SK-N-SH (cell line): ENCODE results near the gene MYO5C. TPM values are rescaled to one million over a fixed set of nuclear protein-coding genes. Genes with fewer than 3 reads are reported as not detected.
A peak's percentile ranks its signal among the peaks of the same experiment; 100 is the strongest.

Experiments
- CTCF ChIA-PET: fragments of 300-600, 350-600 bp; formaldehyde crosslinking; extraction: SDS; loops from one replicate; lab custom pipeline; 2021; lab: Yijun Ruan, JAX
- POLR2A ChIA-PET: fragments of 350-600 bp; sonication (Branson Sonifier 250); formaldehyde crosslinking; extraction: SDS; loops from one replicate; lab custom pipeline; 2020; ENCODE audit warnings: antibody characterized with exemption, inconsistent platforms; lab: Yijun Ruan, JAX
- DNase-seq: peaks from one replicate; pipeline ENCODE4 v3.0.0; 2012
- H2AFZ ChIP-seq: fragments of 200-600 bp; sonication (generic); 2 replicates; pipeline ENCODE4 v1.8.1; 2016; ENCODE audit warnings: antibody characterized with exemption, mild to moderate bottlenecking, low read depth
- H3F3A ChIP-seq: fragments of 200-600 bp; sonication (generic); replicated peaks from 2 replicates; pipeline ENCODE3; 2016; ENCODE audit warnings: antibody characterized with exemption, mild to moderate bottlenecking; ENCODE audit not compliant: insufficient read depth
- H3K27ac ChIP-seq, 2 experiments: fragments of 200-500 bp in 1 of 2; fragments of 200-600 bp in 1 of 2; sonication (Bioruptor generic) in 1 of 2; sonication (generic), shearing (Covaris generic) in 1 of 2; 2 replicates each; pipeline versions ENCODE4 v1.5.1 to v1.6.1; 2014 to 2016; ENCODE audit warnings: low read depth in 2 of 2, inconsistent platforms in 1 of 2, low read length in 1 of 2, mild to moderate bottlenecking in 1 of 2, mixed read lengths in 1 of 2
- H3K27me3 ChIP-seq: fragments of 200-600 bp; sonication (generic), shearing (Covaris generic); 2 replicates; pipeline ENCODE4 v1.6.1; 2016; ENCODE audit warnings: mixed run types; ENCODE audit not compliant: insufficient read depth
- H3K36me3 ChIP-seq, 2 experiments: fragments of 200-500 bp in 1 of 2; fragments of 200-600 bp in 1 of 2; sonication (Bioruptor generic) in 1 of 2; sonication (generic) in 1 of 2; replicated peaks in 1 of 2; 2 replicates each; pipeline versions ENCODE3 to v1.5.1; 2014 to 2016; ENCODE audit warnings: low read length in 1 of 2, mild to moderate bottlenecking in 1 of 2; ENCODE audit not compliant: insufficient read depth in 2 of 2, control insufficient read depth in 1 of 2
- H3K4me1 ChIP-seq, 2 experiments: fragments of 200-500 bp in 1 of 2; fragments of 200-600 bp in 1 of 2; sonication (Bioruptor generic) in 1 of 2; sonication (generic), shearing (Covaris generic) in 1 of 2; 2 replicates each; pipeline versions ENCODE4 v1.5.1 to v1.6.1; 2014 to 2016; ENCODE audit warnings: low read depth in 1 of 2, low read length in 1 of 2, mixed run types in 1 of 2; ENCODE audit not compliant: insufficient read depth in 2 of 2, control insufficient read depth in 1 of 2
- H3K4me2 ChIP-seq: fragments of 200-600 bp; sonication (generic), shearing (Covaris generic); 2 replicates; pipeline ENCODE4 v1.6.1; 2017; ENCODE audit warnings: mixed run types
- H3K4me3 ChIP-seq, 2 experiments: fragments of 200-500 bp in 1 of 2; fragments of 200-600 bp in 1 of 2; sonication (Bioruptor generic) in 1 of 2; sonication (generic), shearing (Covaris generic) in 1 of 2; 2 replicates each; pipeline versions ENCODE4 v1.5.1 to v1.8.1; 2014 to 2016; ENCODE audit warnings: low read depth in 2 of 2, inconsistent platforms in 1 of 2, low read length in 1 of 2, mild to moderate bottlenecking in 1 of 2, mixed read lengths in 1 of 2, moderate library complexity in 1 of 2
- H3K79me2 ChIP-seq: fragments of 200-600 bp; sonication (generic); 2 replicates; pipeline ENCODE4 v1.8.1; 2017; ENCODE audit warnings: mild to moderate bottlenecking; ENCODE audit not compliant: insufficient read depth
- H3K9ac ChIP-seq: fragments of 200-600 bp; sonication (generic); 2 replicates; pipeline ENCODE4 v1.6.1; 2017; ENCODE audit warnings: mixed run types
- H3K9me2 ChIP-seq: fragments of 200-600 bp; sonication (generic); 2 replicates; pipeline ENCODE4 v1.6.1; 2017; ENCODE audit warnings: mixed run types
- H3K9me3 ChIP-seq: fragments of 200-600 bp; sonication (generic); 2 replicates; pipeline ENCODE4 v1.6.1; 2017; ENCODE audit warnings: mixed run types, mild to moderate bottlenecking, moderate library complexity
- H4K20me1 ChIP-seq: fragments of 200-600 bp; sonication (generic); 2 replicates; pipeline ENCODE4 v1.6.1; 2017; ENCODE audit warnings: mild to moderate bottlenecking, mixed run types; ENCODE audit not compliant: insufficient read depth
- CTCF ChIP-seq: fragments of 200-600 bp; sonication (generic); IDR thresholded peaks from 2 replicates; pipeline ENCODE4 v1.6.1; 2017; ENCODE audit warnings: antibody characterized with exemption, mild to moderate bottlenecking, moderate library complexity
- ELF1 ChIP-seq: IDR thresholded peaks from 2 replicates; pipeline ENCODE4 v1.4.0; 2012
- EP300 ChIP-seq, 2 experiments: IDR thresholded peaks; 2 replicates each; pipeline versions ENCODE4 v1.4.0 to v1.6.1; 2012; ENCODE audit warnings: borderline replicate concordance in 1 of 2, low read depth in 1 of 2, low read length in 1 of 2
- EZH2phosphoT487 ChIP-seq: fragments of 200-600 bp; sonication (generic); IDR thresholded peaks from 2 replicates; pipeline ENCODE4 v1.6.1; 2017; ENCODE audit warnings: low read depth, mixed run types, mild to moderate bottlenecking, antibody characterized with exemption, moderate library complexity, borderline replicate concordance
- FOXM1 ChIP-seq: IDR thresholded peaks from 2 replicates; pipeline ENCODE4 v1.4.0; 2012; ENCODE audit warnings: low read depth, mild to moderate bottlenecking
- GATA2 ChIP-seq: sonication (generic); formaldehyde crosslinking; IDR thresholded peaks from 2 replicates; pipeline ENCODE4 v1.5.0; 2020; ENCODE audit warnings: mild to moderate bottlenecking, missing genetic modification reagents
- JUND ChIP-seq: IDR thresholded peaks from 2 replicates; pipeline ENCODE4 v1.4.0; 2012
- MAX ChIP-seq: IDR thresholded peaks from 2 replicates; pipeline ENCODE4 v1.4.0; 2012; ENCODE audit warnings: low read depth
- NRF1 ChIP-seq: IDR thresholded peaks from 2 replicates; pipeline ENCODE4 v1.6.1; 2012; ENCODE audit warnings: low read depth, mild to moderate bottlenecking, low read length
- PBX3 ChIP-seq: IDR thresholded peaks from 2 replicates; pipeline ENCODE4; 2012
- RAD21 ChIP-seq: IDR thresholded peaks from 2 replicates; pipeline ENCODE4 v1.6.1; 2012; ENCODE audit warnings: mild to moderate bottlenecking, low read length
- RCOR1 ChIP-seq: fragments of 150-350 bp; IDR thresholded peaks from 2 replicates; pipeline ENCODE4 v1.6.1; 2017; ENCODE audit warnings: antibody characterized with exemption, low read length
- RFX5 ChIP-seq: IDR thresholded peaks from 2 replicates; pipeline ENCODE4 v1.6.1; 2012; ENCODE audit warnings: mild to moderate bottlenecking, improper control_type of control experiment, low read length
- RXRA ChIP-seq: IDR thresholded peaks from 2 replicates; pipeline ENCODE4 v1.4.0; 2012; ENCODE audit warnings: low read depth, mild to moderate bottlenecking, borderline replicate concordance
- SIN3A ChIP-seq: IDR thresholded peaks from 2 replicates; pipeline ENCODE4 v1.6.1; 2012; ENCODE audit warnings: low read depth, mild to moderate bottlenecking, low read length, moderate library complexity, borderline replicate concordance
- TAF1 ChIP-seq: IDR thresholded peaks from 2 replicates; pipeline ENCODE4 v1.6.1; 2012; ENCODE audit warnings: low read depth, mild to moderate bottlenecking, low read length, moderate library complexity, borderline replicate concordance
- TEAD4 ChIP-seq: IDR thresholded peaks from 2 replicates; pipeline ENCODE4 v1.4.0; 2012; ENCODE audit warnings: mild to moderate bottlenecking, borderline replicate concordance; ENCODE audit not compliant: insufficient read depth
- USF1 ChIP-seq: IDR thresholded peaks from 2 replicates; pipeline ENCODE4 v1.4.0; 2012; ENCODE audit warnings: low read depth, borderline replicate concordance
- USF2 ChIP-seq: fragments of 150-350 bp; IDR thresholded peaks from 2 replicates; pipeline ENCODE4 v1.6.1; 2017; ENCODE audit warnings: antibody characterized with exemption, low read length, low read depth, borderline replicate concordance
- WGBS: methylation state at CpG from one replicate; pipeline ENCODE4 v1.1.6; 2017; ENCODE audit warnings: low lambda C conversion rate; 5-methylcytosine and 5-hydroxymethylcytosine counted together
- polyA plus RNA-seq, 3 experiments: library from polyadenylated mRNA; depleted of rRNA; stranded (reverse); fragments of >200 nt; gene quantifications; 2 replicates each; pipeline ENCODE4 v1.2.3, GENCODE V29; 2012

The MYO5C gene
- polyA plus RNA-seq, 1 of the 3 experiments (the other 2 are of a cell fraction) = 0.99 TPM

- Histone ChIP-seq H2AFZ (no peak overlapping the region), H3K27me3 (no peaks in the 10 kb centered on the region), H3K27ac (no peak overlapping the region), H3K79me2 (peaks cover 54% of the 10 kb centered on the region), H3K9me2 (no peaks in the 10 kb centered on the region), H3K9me3 (no peaks in the 10 kb centered on the region), H3K4me2 (no peak overlapping the region), H3K4me1 (no peaks in the 10 kb centered on the region), H3K4me3 (no peak overlapping the region), H4K20me1 (no peaks in the 10 kb centered on the region), H3F3A (no peaks in the 10 kb centered on the region), H3K9ac (no peak overlapping the region), H3K36me3 (peaks cover 0 to 20% of the 10 kb centered on the region in 2 experiments)
- ChIA-PET POLR2A (no interaction called here), CTCF (interaction anchor here (0.6 to 3.1 kb wide), 10 partner anchors 8 to 64 kb away, joined by 3 to 15 read pairs (median 4); no protein-coding TSS in a partner anchor)
- TF ChIP-seq RXRA (no peak), USF2 (no peak), EZH2phosphoT487 (no peak), CTCF (peak; percentile 33; the same call in 1 of the 2 replicates), JUND (no peak), RAD21 (peak; percentile 27)
- DNase-seq = peak; percentile 34
- 96% methylated on average over 14 of the region's 19 CpGs for WGBS
Measured at GRCh38 chr15:52163321-52164190, 132.0 kb downstream of the MYO5C start.

DNA sequence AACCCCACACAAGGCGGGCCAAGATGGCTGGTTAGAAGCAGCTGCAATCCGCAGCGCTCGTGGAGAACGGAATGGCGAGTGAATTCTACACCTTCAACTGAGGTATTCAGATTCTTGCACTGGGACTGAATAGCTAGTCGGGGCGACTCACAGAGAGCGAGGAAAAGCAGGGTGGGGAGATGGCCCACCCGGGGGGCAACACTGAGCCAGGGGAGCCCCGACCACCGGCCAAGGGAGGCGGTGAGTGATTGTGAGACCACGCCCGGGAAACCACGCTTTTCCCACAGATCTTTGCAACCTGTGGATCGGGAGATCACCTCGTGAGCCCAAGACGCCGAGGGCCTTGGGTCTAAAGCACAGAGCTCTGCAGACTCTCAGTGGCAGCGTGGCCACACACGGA lies 132.7 kb downstream of the MYO5C start:
- Histone ChIP-seq H2AFZ (no peak overlapping the region), H3K79me2 (peaks cover 49% of the 10 kb centered on the region), H3K27me3 (no peaks in the 10 kb centered on the region), H3K9ac (no peak overlapping the region), H3K4me1 (no peaks in the 10 kb centered on the region), H4K20me1 (no peaks in the 10 kb centered on the region), H3K4me3 (no peak overlapping the region), H3F3A (no peaks in the 10 kb centered on the region), H3K9me2 (no peaks in the 10 kb centered on the region), H3K4me2 (no peak overlapping the region), H3K27ac (no peak overlapping the region), H3K36me3 (peaks cover 0 to 21% of the 10 kb centered on the region in 2 experiments), H3K9me3 (no peaks in the 10 kb centered on the region)
- no peak for DNase-seq
- ChIA-PET POLR2A (no interaction called here), CTCF (interaction anchor here (0.6 to 3.1 kb wide), 7 partner anchors 9 to 65 kb away, joined by 3 to 15 read pairs (median 4); no protein-coding TSS in a partner anchor)
- WGBS = 93% methylated on average over 16 of the region's 22 CpGs
- TF ChIP-seq RXRA (no peak), FOXM1 (no peak), ELF1 (no peak), RCOR1 (no peak), GATA2 (CRISPR knock-in tag) (no peak), TAF1 (no peak), MAX (no peak), CTCF (no peak), RFX5 (no peak), PBX3 (no peak), USF1 (no peak), NRF1 (no peak), RAD21 (no peak), JUND (no peak), TEAD4 (no peak), EP300 (IDR thresholded peaks at IDR 0.05; ENCODE audit: borderline replicate concordance in 1 of 2, low read depth in 1 of 2, low read length in 1 of 2) (no peak), SIN3A (no peak)
